Measurements from ENCODE around the gene VAV1. TPM values are rescaled to one million over a fixed set of nuclear protein-coding genes. Genes with fewer than 3 reads are reported as not detected.

The VAV1 gene
- total and polyA plus RNA-seq, 2 of the 13 experiments (the other 11 are each of a cell fraction or from before 2014, with no cell fraction given) = not detected

DNA sequence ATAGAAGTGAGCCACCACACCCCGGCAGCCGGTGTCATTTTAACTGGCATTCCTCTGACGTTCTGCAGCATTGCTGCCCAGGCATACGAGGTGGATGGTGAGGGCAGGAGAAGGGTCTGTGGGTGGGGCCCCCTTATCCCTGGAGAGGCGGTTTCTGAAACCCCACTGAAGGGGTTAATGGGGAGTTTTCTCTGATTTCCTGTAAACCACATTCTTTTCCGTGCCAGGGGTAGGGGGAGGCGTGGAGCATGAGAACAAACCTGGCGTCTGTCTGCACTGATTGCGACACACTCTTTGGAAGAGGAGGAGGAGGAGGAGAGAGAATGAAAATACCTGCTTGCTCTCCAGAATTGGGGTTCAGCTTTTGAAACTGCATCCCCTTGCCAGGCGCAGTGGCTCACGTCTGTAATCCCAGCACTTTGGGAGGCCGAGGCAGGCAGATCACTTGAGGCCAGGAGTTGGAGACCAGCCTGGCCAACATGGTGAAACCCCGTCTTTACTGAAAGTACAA, 49.3 kb upstream of the VAV1 start (continued):
- TF ChIP-seq NPAS2 (CRISPR knock-in tag; IDR thresholded peaks at IDR 0.05; ENCODE audit: borderline replicate concordance) = no peak
- TF ChIP-seq, protein P1, sequence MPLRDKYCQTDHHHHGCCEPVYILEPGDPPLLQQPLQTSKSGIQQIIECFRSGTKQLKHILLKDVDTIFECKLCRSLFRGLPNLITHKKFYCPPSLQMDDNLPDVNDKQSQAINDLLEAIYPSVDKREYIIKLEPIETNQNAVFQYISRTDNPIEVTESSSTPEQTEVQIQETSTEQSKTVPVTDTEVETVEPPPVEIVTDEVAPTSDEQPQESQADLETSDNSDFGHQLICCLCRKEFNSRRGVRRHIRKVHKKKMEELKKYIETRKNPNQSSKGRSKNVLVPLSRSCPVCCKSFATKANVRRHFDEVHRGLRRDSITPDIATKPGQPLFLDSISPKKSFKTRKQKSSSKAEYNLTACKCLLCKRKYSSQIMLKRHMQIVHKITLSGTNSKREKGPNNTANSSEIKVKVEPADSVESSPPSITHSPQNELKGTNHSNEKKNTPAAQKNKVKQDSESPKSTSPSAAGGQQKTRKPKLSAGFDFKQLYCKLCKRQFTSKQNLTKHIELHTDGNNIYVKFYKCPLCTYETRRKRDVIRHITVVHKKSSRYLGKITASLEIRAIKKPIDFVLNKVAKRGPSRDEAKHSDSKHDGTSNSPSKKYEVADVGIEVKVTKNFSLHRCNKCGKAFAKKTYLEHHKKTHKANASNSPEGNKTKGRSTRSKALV (CRISPR knock-in tag; IDR thresholded peaks at IDR 0.05) = no peak
- TF ChIP-seq HMGXB4 (CRISPR knock-in tag; IDR thresholded peaks at IDR 0.05; ENCODE audit: borderline replicate concordance in 1 of 2, low read depth in 1 of 2) = peak in 1 of 2 experiments; percentile 77; a peak in 2 of 4 replicates
- TF ChIP-seq SNAI1 (CRISPR knock-in tag; IDR thresholded peaks at IDR 0.05; ENCODE audit: borderline replicate concordance) = peak; percentile 49; the same call in 1 of the 2 replicates
- peak; percentile 42 for TF ChIP-seq SMC3 (IDR thresholded peaks at IDR 0.05; ENCODE audit: low read length)
- TF ChIP-seq, protein P2, sequence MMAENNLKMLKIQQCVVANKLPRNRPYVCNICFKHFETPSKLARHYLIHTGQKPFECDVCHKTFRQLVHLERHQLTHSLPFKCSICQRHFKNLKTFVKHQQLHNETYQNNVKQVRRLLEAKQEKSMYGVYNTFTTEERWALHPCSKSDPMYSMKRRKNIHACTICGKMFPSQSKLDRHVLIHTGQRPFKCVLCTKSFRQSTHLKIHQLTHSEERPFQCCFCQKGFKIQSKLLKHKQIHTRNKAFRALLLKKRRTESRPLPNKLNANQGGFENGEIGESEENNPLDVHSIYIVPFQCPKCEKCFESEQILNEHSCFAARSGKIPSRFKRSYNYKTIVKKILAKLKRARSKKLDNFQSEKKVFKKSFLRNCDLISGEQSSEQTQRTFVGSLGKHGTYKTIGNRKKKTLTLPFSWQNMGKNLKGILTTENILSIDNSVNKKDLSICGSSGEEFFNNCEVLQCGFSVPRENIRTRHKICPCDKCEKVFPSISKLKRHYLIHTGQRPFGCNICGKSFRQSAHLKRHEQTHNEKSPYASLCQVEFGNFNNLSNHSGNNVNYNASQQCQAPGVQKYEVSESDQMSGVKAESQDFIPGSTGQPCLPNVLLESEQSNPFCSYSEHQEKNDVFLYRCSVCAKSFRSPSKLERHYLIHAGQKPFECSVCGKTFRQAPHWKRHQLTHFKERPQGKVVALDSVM (CRISPR knock-in tag; IDR thresholded peaks at IDR 0.05) = no peak; the same call in 1 of the 2 replicates
- TF ChIP-seq SP5 (CRISPR knock-in tag; IDR thresholded peaks at IDR 0.05; ENCODE audit: borderline replicate concordance, low read depth) = peak; percentile 89
- peak; percentile 96 for TF ChIP-seq ZSCAN25 (CRISPR knock-in tag; IDR thresholded peaks at IDR 0.05)
- TF ChIP-seq ZNF3 (CRISPR knock-in tag; IDR thresholded peaks at IDR 0.05) = 0 out of 2 replicates have a peak, but pooled peaks have one; percentile 19
- TF ChIP-seq NCOR1 (IDR thresholded peaks at IDR 0.05; ENCODE audit: borderline replicate concordance, low read length) = peak; percentile 57; the same call in 1 of the 2 replicates
- no peak for TF ChIP-seq ZNF354B (CRISPR knock-in tag; IDR thresholded peaks at IDR 0.05)
- no peak for TF ChIP-seq NFIB (CRISPR knock-in tag; IDR thresholded peaks at IDR 0.05; ENCODE audit: borderline replicate concordance)
- TF ChIP-seq NR3C1 (CRISPR knock-in tag; IDR thresholded peaks at IDR 0.05) = no peak
- peak; percentile 86 for TF ChIP-seq ZSCAN29 (CRISPR knock-in tag; conservative IDR thresholded peaks at IDR 0.05)
- peak; percentile 55 for TF ChIP-seq ZNF605 (CRISPR knock-in tag; IDR thresholded peaks at IDR 0.05)
- peak; percentile 57; the same call in 1 of the 2 replicates for TF ChIP-seq KDM5B (CRISPR knock-in tag; IDR thresholded peaks at IDR 0.05; ENCODE audit: borderline replicate concordance)
- peak; percentile 15; the same call in 1 of the 2 replicates for TF ChIP-seq NFKB2 (CRISPR knock-in tag; IDR thresholded peaks at IDR 0.05; ENCODE audit: borderline replicate concordance)
- peak; percentile 18; the same call in 1 of the 2 replicates for TF ChIP-seq NKX3-1 (CRISPR knock-in tag; IDR thresholded peaks at IDR 0.05)
- TF ChIP-seq ZNF652 (CRISPR knock-in tag; IDR thresholded peaks at IDR 0.05; ENCODE audit: borderline replicate concordance, low read depth) = peak; percentile 99
- TF ChIP-seq PHB2 (IDR thresholded peaks at IDR 0.05; ENCODE audit: partially characterized antibody) = no peak
- TF ChIP-seq SP4 (CRISPR knock-in tag; IDR thresholded peaks at IDR 0.05) = 0 out of 2 replicates have a peak, but pooled peaks have one; percentile 47
- TF ChIP-seq ETV5 (CRISPR knock-in tag; IDR thresholded peaks at IDR 0.05; ENCODE audit: borderline replicate concordance) = peak; percentile 86
- peak; percentile 63; the same call in 1 of the 2 replicates for TF ChIP-seq ZBTB26 (CRISPR knock-in tag; IDR thresholded peaks at IDR 0.05; ENCODE audit: borderline replicate concordance)
- TF ChIP-seq ONECUT2 (CRISPR knock-in tag; IDR thresholded peaks at IDR 0.05) = no peak
